Erythroblast (primary cell): ENCODE measurements around the gene DPP8.

Source experiments
- GATA1 ChIP-seq: IDR thresholded peaks from 2 replicates; pipeline ENCODE4 v1.6.1; 2011; ENCODE audit warnings: low read depth, mild to moderate bottlenecking, control low read depth, low read length, moderate library complexity
- POLR2A ChIP-seq: IDR thresholded peaks from 2 replicates; pipeline ENCODE4 v1.6.1; 2011; ENCODE audit warnings: mild to moderate bottlenecking, low read length

DNA sequence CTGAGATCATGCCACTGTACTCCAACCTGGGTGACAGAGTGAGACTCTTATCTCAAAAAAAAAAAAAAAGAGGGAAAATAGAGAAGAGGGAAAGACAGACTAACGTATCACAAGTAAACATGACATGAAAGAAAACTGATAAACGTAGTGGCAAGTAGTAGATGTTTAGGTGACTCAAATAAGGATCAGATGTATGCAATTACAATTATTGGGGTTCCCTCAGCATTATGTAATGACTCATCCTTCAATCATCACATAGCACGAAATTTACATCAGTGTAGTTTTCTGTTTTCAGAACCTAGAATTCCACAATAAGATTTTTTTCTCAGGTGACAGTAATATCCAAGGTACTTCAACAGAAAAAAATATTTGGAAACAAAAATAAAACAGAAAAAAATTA is 46.6 kb downstream of the DPP8 start:
- no peak for TF ChIP-seq POLR2A
- TF ChIP-seq GATA1, result no peak
